K562 (cell line): Measurements from ENCODE around the gene CNNM4. TPM values are rescaled to one million over a fixed set of nuclear protein-coding genes. Genes with fewer than 3 reads are reported as not detected.
A peak's percentile ranks its signal among the peaks of the same experiment; 100 is the strongest.

ENCODE experiments used
- NR1H2 ChIP-seq: sonication (generic); formaldehyde crosslinking; IDR thresholded peaks from 2 replicates; pipeline ENCODE4 v1.4.0; 2020; ENCODE audit warnings: mild to moderate bottlenecking, missing genetic modification reagents
- SMARCC2 ChIP-seq: fragments of 450-650 bp; IDR thresholded peaks from 2 replicates; pipeline ENCODE4 v1.6.1; 2017; ENCODE audit warnings: antibody characterized with exemption, moderate library complexity, mild to moderate bottlenecking, low read depth
- TOE1 ChIP-seq, 2 experiments: fragments of 450-650 bp in 1 of 2; sonication (generic) in 1 of 2; formaldehyde crosslinking in 1 of 2; IDR thresholded peaks; 2 replicates each; pipeline versions ENCODE4 v1.7.1 to v1.8.0; 2016 to 2022; ENCODE audit warnings: borderline replicate concordance in 2 of 2, mild to moderate bottlenecking in 2 of 2, antibody characterized with exemption in 1 of 2, inconsistent platforms in 1 of 2, low read depth in 1 of 2, missing genetic modification reagents in 1 of 2, moderate library complexity in 1 of 2
- ZNF165 ChIP-seq: fragments of 250-450 bp; sonication (Bioruptor Pico); IDR thresholded peaks from 2 replicates; pipeline ENCODE4 v1.4.0; 2020; ENCODE audit warnings: borderline replicate concordance
- ZNF77 ChIP-seq: fragments of 250-450 bp; sonication (Bioruptor Pico); IDR thresholded peaks from 2 replicates; pipeline ENCODE4 v1.5.0; 2020
- ZNF778 ChIP-seq: fragments of 450-650 bp; formaldehyde crosslinking; IDR thresholded peaks from 2 replicates; pipeline ENCODE4 v1.4.0; 2020; ENCODE audit warnings: mild to moderate bottlenecking, moderate library complexity
- ZZZ3 ChIP-seq: fragments of 450-650 bp; IDR thresholded peaks from 2 replicates; pipeline ENCODE4 v1.6.1; 2016; ENCODE audit warnings: antibody characterized with exemption, mild to moderate bottlenecking, moderate library complexity
- polyA plus RNA-seq, 8 experiments: library from polyadenylated mRNA; depleted of rRNA in 4 of 8; stranded (reverse) in 5 of 8; unstranded in 3 of 8; fragments of >200 nt; fragmentation: Nextera tagmentation in 2 of 8; fragmentation: Illumina TruSeq in 1 of 8; extraction: Ambion mirVana in 2 of 8; extraction: Trizol in 1 of 8; gene quantifications; 2 replicates each; pipeline versions ENCODE4 v1.2.1 to v1.2.3, GENCODE V29; 2011 to 2014; ENCODE audit warnings: inconsistent platforms in 1 of 8, missing spikeins in 1 of 8
- total RNA-seq, 7 experiments: library from RNA; depleted of rRNA in 6 of 7; stranded (reverse); fragments of >200 nt in 6 of 7; fragmentation: Illumina TruSeq in 2 of 7; extraction: Trizol in 2 of 7; gene quantifications; 2 replicates each; pipeline versions ENCODE4 v1.2.1 to v1.2.3, GENCODE V29; 2011 to 2021; ENCODE audit warnings: low replicate concordance in 1 of 7
- TF ChIP-seq, protein P1 (sequence below), 2 experiments: fragments of 450-650 bp; IDR thresholded peaks; 2 replicates each; pipeline ENCODE4 v1.6.1; 2016
- TF ChIP-seq, protein P2 (sequence below): sonication (generic); formaldehyde crosslinking; IDR thresholded peaks from 2 replicates; pipeline ENCODE4 v1.5.0; 2020; ENCODE audit warnings: missing genetic modification reagents
- TF ChIP-seq, protein P3 (sequence below): fragments of 200-400 bp; formaldehyde crosslinking; IDR thresholded peaks from 2 replicates; pipeline ENCODE4 v1.6.1; 2017; ENCODE audit warnings: mild to moderate bottlenecking, low read depth, low read length, moderate library complexity
- TF ChIP-seq, protein P4 (sequence below): fragments of 450-650 bp; conservative IDR thresholded peaks from 2 replicates; pipeline ENCODE4 v1.6.1; 2016; ENCODE audit warnings: missing genetic modification characterization, low read depth, mild to moderate bottlenecking, missing compliant biosample characterization, moderate library complexity
- TF ChIP-seq, protein P5 (sequence below): fragments of 250-450 bp; sonication (Bioruptor Pico); IDR thresholded peaks from 2 replicates; pipeline ENCODE4 v1.5.0; 2021; ENCODE audit warnings: mild to moderate bottlenecking, moderate library complexity
- TF ChIP-seq, protein P6 (sequence below): fragments of 250-450 bp; sonication (Bioruptor Pico); IDR thresholded peaks from 2 replicates; pipeline ENCODE4 v1.9.0; 2021; ENCODE audit warnings: mild to moderate bottlenecking
- TF ChIP-seq, protein P7 (sequence below): IDR thresholded peaks from 2 replicates; pipeline ENCODE4 v1.6.1; 2014; ENCODE audit warnings: antibody characterized with exemption

The CNNM4 gene
- total and polyA plus RNA-seq, 9 of the 15 experiments (the other 6 are each of a cell fraction or from before 2014, with no cell fraction given) = 0.96 to 6.3 (median 2.8) TPM

DNA sequence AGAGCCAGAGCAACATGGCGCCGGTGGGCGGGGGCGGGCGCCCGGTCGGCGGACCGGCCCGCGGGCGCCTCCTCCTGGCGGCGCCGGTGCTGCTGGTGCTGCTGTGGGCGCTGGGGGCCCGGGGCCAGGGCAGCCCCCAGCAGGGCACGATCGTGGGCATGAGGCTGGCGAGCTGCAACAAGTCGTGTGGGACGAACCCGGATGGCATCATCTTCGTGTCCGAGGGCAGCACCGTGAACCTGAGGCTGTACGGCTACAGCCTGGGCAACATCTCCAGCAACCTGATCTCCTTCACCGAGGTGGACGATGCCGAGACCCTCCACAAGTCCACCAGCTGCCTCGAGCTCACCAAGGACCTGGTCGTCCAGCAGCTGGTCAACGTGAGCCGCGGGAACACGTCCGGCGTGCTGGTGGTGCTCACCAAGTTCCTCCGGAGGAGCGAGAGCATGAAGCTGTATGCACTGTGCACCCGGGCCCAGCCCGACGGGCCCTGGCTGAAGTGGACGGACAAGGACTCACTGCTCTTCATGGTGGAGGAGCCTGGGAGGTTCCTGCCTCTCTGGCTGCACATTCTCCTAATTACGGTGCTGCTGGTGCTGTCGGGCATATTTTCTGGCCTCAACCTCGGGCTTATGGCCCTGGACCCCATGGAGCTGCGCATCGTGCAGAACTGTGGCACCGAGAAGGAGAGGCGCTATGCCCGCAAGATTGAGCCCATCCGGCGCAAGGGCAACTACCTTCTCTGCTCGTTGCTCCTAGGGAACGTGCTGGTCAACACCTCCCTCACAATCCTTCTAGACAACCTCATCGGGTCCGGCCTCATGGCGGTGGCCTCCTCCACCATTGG lies 507 bp downstream of the CNNM4 start (continued):
- TF ChIP-seq, protein P1, sequence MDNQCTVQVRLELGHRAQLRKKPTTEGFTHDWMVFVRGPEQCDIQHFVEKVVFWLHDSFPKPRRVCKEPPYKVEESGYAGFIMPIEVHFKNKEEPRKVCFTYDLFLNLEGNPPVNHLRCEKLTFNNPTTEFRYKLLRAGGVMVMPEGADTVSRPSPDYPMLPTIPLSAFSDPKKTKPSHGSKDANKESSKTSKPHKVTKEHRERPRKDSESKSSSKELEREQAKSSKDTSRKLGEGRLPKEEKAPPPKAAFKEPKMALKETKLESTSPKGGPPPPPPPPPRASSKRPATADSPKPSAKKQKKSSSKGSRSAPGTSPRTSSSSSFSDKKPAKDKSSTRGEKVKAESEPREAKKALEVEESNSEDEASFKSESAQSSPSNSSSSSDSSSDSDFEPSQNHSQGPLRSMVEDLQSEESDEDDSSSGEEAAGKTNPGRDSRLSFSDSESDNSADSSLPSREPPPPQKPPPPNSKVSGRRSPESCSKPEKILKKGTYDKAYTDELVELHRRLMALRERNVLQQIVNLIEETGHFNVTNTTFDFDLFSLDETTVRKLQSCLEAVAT (IDR thresholded peaks at IDR 0.05) = no peak
- no peak for TF ChIP-seq ZNF778 (CRISPR knock-in tag)
- no peak for TF ChIP-seq SMARCC2
- TF ChIP-seq, protein P2, sequence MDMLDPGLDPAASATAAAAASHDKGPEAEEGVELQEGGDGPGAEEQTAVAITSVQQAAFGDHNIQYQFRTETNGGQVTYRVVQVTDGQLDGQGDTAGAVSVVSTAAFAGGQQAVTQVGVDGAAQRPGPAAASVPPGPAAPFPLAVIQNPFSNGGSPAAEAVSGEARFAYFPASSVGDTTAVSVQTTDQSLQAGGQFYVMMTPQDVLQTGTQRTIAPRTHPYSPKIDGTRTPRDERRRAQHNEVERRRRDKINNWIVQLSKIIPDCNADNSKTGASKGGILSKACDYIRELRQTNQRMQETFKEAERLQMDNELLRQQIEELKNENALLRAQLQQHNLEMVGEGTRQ (CRISPR knock-in tag) = no peak
- no peak for TF ChIP-seq ZNF165 (CRISPR knock-in tag)
- TF ChIP-seq, protein P3, sequence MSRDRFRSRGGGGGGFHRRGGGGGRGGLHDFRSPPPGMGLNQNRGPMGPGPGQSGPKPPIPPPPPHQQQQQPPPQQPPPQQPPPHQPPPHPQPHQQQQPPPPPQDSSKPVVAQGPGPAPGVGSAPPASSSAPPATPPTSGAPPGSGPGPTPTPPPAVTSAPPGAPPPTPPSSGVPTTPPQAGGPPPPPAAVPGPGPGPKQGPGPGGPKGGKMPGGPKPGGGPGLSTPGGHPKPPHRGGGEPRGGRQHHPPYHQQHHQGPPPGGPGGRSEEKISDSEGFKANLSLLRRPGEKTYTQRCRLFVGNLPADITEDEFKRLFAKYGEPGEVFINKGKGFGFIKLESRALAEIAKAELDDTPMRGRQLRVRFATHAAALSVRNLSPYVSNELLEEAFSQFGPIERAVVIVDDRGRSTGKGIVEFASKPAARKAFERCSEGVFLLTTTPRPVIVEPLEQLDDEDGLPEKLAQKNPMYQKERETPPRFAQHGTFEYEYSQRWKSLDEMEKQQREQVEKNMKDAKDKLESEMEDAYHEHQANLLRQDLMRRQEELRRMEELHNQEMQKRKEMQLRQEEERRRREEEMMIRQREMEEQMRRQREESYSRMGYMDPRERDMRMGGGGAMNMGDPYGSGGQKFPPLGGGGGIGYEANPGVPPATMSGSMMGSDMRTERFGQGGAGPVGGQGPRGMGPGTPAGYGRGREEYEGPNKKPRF = no peak
- TF ChIP-seq ZNF77 (CRISPR knock-in tag) = no peak
- TF ChIP-seq TOE1 (IDR thresholded peaks at IDR 0.05; ENCODE audit: borderline replicate concordance) = no peak
- TF ChIP-seq TOE1 (CRISPR knock-in tag; IDR thresholded peaks at IDR 0.05; ENCODE audit: borderline replicate concordance, low read depth) = peak; percentile 68; the same call in 1 of the 2 replicates
- TF ChIP-seq, protein P4, sequence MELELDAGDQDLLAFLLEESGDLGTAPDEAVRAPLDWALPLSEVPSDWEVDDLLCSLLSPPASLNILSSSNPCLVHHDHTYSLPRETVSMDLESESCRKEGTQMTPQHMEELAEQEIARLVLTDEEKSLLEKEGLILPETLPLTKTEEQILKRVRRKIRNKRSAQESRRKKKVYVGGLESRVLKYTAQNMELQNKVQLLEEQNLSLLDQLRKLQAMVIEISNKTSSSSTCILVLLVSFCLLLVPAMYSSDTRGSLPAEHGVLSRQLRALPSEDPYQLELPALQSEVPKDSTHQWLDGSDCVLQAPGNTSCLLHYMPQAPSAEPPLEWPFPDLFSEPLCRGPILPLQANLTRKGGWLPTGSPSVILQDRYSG (tag) = no peak
- TF ChIP-seq, protein P5, sequence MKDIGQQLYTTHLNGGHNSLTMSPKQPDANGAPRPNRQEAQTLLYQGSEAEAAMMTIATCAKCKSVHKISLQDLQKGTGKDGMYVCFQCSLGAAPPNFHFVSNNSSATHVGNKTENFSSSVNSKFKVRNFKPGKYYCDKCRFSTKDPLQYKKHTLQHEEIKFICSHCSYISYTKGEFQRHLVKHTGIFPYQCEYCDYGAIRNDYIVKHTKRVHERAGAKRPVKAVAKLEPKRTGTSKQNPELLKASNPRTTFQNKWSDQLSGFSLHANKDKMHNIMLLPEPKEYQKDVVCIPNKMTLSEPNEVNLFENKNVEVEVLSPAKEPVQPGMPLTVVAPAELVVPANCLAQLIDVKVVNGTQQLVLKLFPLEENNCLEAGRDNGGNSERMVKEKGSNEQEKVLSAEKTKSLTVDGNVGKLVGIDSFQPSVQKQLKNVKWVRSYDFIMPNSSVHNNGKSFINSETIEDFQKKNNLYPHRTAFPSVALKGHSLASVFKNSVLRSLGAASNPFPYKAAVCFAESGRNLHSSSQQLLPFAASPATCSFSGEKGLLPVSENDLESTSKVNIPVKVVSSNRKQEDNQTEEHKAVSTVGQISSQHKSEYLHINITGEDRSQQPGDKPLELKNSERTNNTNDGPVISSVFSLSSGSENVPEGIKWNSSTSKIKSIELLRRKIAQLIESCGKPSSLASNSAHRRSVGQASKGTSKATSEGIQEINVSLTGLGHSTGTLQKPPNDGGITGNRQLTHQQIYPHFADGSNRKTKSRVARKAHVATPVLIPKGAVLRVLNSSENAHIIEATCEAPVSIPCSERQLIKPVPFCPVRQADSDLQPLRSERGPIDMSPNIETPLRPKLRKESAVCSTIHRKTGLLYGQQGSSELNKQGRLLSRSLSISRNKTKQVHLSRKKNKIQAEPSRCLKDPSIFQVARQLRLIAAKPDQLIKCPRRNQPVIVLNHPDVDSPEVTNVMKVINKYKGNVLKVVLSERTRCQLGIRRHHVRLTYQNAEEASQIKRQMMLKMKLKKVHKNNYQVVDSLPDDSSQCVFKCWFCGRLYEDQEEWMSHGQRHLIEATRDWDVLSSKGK = no peak
- TF ChIP-seq, protein P6, sequence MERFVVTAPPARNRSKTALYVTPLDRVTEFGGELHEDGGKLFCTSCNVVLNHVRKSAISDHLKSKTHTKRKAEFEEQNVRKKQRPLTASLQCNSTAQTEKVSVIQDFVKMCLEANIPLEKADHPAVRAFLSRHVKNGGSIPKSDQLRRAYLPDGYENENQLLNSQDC (CRISPR knock-in tag) = no peak
- no peak for TF ChIP-seq NR1H2 (CRISPR knock-in tag)
- TF ChIP-seq ZZZ3 = no peak
- TF ChIP-seq, protein P7, sequence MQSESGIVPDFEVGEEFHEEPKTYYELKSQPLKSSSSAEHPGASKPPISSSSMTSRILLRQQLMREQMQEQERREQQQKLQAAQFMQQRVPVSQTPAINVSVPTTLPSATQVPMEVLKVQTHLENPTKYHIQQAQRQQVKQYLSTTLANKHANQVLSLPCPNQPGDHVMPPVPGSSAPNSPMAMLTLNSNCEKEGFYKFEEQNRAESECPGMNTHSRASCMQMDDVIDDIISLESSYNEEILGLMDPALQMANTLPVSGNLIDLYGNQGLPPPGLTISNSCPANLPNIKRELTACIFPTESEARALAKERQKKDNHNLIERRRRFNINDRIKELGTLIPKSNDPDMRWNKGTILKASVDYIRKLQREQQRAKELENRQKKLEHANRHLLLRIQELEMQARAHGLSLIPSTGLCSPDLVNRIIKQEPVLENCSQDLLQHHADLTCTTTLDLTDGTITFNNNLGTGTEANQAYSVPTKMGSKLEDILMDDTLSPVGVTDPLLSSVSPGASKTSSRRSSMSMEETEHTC = no peak
